Measurements from ENCODE around the gene HSPA8. TPM values are rescaled to one million over a fixed set of nuclear protein-coding genes. Genes with fewer than 3 reads are reported as not detected.

Gene HSPA8
- total and polyA plus RNA-seq, 8 donors, result 187 to 1,244 (median 547) TPM

- DNase-seq, result no peak
Measured at GRCh38 chr11:123110397-123110796, 48.5 kb upstream of the HSPA8 start.

GRCh38 chr11:123107945-123108495, 46.1 kb upstream of the HSPA8 start:
- WGBS, 5 donors, result 49 to 79% (median 63%) methylated on average over 4 of the region's 4 CpGs
- H3K4me1 ChIP-seq, result peaks cover 4 to 36% (median 8%) of the 10 kb centered on the region in 4 donors

More at GRCh38 chr11:123110397-123110796, 48.5 kb upstream of the HSPA8 start:
- Histone ChIP-seq H3K4me1 (peaks cover 0 to 22% (median 2%) of the 10 kb centered on the region in 4 donors), H3K9me3 (peaks cover 0 to under 1% (median 0%) of the 10 kb centered on the region in 4 donors), H3K27me3 (no peaks in the 10 kb centered on the region), H3K27ac (peak overlapping the region in 2 of 5 donors; percentile 1 to 78), H3K36me3 (no peaks in the 10 kb centered on the region), H3K4me3 (no peak overlapping the region)
- 66 to 78% (median 75%) methylated on average over 8 of the region's 8 CpGs for WGBS, 5 donors
- TF ChIP-seq EP300 (IDR thresholded peaks at IDR 0.05), result no peak
- TF ChIP-seq POLR2AphosphoS5 (IDR thresholded peaks at IDR 0.05), result no peak
- no peak for TF ChIP-seq CTCF (IDR thresholded peaks at IDR 0.05)
- no peak for TF ChIP-seq POLR2A (IDR thresholded peaks at IDR 0.05)
- intact Hi-C loops (cut with DNase I; ENCODE audit: low total_unique reads), result no loop called here

GRCh38 chr11:123104697-123105096, 42.8 kb upstream of the HSPA8 start:
- Histone ChIP-seq H3K27ac (peak overlapping the region in 1 of 5 donors; percentile 60), H3K9me3 (no peaks in the 10 kb centered on the region), H3K4me3 (no peak overlapping the region), H3K27me3 (no peaks in the 10 kb centered on the region), H3K4me1 (peaks cover 10 to 50% (median 19%) of the 10 kb centered on the region in 4 donors), H3K36me3 (no peaks in the 10 kb centered on the region)
- no peak for DNase-seq
- intact Hi-C loops (cut with DNase I; ENCODE audit: low total_unique reads), result loop anchor here (5.0 kb wide), 1 partner anchor 148 kb away; no protein-coding TSS in a partner anchor
- no peak for TF ChIP-seq CTCF (IDR thresholded peaks at IDR 0.05)
- no peak for TF ChIP-seq POLR2A (IDR thresholded peaks at IDR 0.05)
- no peak for TF ChIP-seq POLR2AphosphoS5 (IDR thresholded peaks at IDR 0.05)
- no peak for TF ChIP-seq EP300 (IDR thresholded peaks at IDR 0.05)
- 87 to 97% (median 93%) methylated on average over 3 of the region's 3 CpGs for WGBS, 5 donors

More at GRCh38 chr11:123107945-123108495, 46.1 kb upstream of the HSPA8 start:
- TF ChIP-seq POLR2AphosphoS5 (IDR thresholded peaks at IDR 0.05) (no peak), EP300 (IDR thresholded peaks at IDR 0.05) (no peak), POLR2A (IDR thresholded peaks at IDR 0.05) (no peak), CTCF (IDR thresholded peaks at IDR 0.05) (no peak)
- H3K36me3 ChIP-seq, result no peaks in the 10 kb centered on the region
- no peak overlapping the region for H3K27ac ChIP-seq
- H3K4me3 ChIP-seq, result no peak overlapping the region
- intact Hi-C loops (cut with DNase I; ENCODE audit: low total_unique reads), result loop anchor here (5.0 kb wide), 1 partner anchor 144 kb away; no protein-coding TSS in a partner anchor
- DNase-seq, result no peak
- H3K27me3 ChIP-seq, result no peaks in the 10 kb centered on the region
- H3K9me3 ChIP-seq, result no peaks in the 10 kb centered on the region

DNA sequence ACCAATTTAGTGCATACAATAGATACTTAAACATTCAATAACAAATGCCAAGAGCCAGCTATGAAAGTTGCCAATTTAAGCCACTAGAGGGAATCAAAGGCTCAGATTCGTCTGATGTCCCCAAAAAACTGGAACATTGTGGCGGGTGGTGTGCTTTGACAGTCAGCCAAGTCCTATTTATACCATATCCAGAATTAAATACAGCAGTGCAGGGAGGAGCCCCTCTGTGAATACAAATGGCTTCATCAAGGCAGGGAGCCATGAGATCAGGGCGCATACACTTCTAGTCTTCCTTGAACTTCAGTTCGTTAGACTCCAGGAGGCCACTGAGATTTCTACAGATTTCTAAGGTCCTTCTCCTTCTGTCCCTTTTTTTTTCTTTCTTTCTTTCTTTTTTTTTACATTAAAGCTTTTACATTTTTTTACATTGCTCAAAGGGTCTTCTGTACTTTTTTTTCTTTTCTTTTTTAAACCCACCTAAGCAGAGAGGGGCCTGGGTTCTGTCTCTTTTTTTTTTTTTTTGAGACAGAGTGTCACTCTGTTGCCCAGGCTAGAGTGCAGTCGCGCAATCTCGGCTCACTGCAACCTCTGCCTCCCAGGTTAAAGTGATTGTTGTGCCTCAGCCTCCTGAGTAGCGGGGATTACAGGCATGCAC, 41.5 kb upstream of the HSPA8 start:
- 49 to 56% (median 53%) methylated on average over 8 of the region's 8 CpGs for WGBS, 5 donors
- DNase-seq, result peak in 1 of 2 donors; percentile 88
- no peak overlapping the region for H3K4me3 ChIP-seq
- intact Hi-C loops (cut with DNase I; ENCODE audit: low total_unique reads), result no loop called here
- no peaks in the 10 kb centered on the region for H3K36me3 ChIP-seq
- H3K4me1 ChIP-seq, result peaks cover 10 to 48% (median 19%) of the 10 kb centered on the region in 4 donors
- no peaks in the 10 kb centered on the region for H3K27me3 ChIP-seq
- no peaks in the 10 kb centered on the region for H3K9me3 ChIP-seq
- no peak for TF ChIP-seq POLR2A (IDR thresholded peaks at IDR 0.05)
- TF ChIP-seq POLR2AphosphoS5 (IDR thresholded peaks at IDR 0.05), result no peak
- TF ChIP-seq CTCF (IDR thresholded peaks at IDR 0.05), result peak in 5 of 7 experiments; percentile 41 to 61 (median 49)
- TF ChIP-seq EP300 (IDR thresholded peaks at IDR 0.05), result no peak
- H3K27ac ChIP-seq, result peak overlapping the region in 3 of 5 donors; percentile 17 to 60 (median 45)

Measured in stomach (tissue), 9 donors.